Measurements from ENCODE around the gene SLC35B2.

Gene SLC35B2

DNA sequence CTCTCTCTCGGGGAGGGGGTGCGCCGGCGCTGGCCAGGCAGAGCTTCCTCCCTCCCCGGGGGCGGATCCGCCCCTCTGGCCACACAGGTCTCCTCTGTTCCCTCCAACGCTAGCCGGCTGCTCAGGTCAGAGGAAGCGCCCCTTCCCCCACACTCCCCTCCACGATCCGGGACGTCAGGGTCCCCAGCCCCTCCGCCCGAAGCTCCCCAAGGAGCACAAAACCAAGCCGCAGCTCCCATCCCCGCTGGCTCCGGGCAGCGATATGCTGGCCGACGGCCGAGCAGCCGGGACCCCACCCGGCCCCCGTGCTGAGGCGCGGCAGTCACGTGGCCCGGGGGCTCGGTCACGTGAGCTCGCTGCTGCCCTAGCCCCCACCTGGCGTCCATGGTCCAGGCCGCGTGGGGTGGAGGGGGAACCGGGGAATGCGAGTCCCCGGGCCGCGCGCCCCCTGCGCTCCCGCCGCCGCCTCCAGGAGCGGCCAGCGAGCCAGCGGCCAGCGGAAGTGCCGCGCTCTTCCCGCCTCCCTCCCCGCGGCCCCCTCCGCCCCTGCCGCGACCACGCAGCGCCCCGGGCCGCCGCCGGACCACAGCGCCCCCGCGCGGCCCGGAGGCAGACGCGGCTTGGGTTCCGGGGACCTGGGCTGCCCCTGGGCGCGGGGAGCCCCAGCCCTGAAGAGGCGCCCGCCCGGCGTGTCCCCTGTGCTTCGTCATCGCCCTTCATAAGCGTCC is at the start of gene SLC35B2 (continued):
- TF ChIP-seq, protein P1, sequence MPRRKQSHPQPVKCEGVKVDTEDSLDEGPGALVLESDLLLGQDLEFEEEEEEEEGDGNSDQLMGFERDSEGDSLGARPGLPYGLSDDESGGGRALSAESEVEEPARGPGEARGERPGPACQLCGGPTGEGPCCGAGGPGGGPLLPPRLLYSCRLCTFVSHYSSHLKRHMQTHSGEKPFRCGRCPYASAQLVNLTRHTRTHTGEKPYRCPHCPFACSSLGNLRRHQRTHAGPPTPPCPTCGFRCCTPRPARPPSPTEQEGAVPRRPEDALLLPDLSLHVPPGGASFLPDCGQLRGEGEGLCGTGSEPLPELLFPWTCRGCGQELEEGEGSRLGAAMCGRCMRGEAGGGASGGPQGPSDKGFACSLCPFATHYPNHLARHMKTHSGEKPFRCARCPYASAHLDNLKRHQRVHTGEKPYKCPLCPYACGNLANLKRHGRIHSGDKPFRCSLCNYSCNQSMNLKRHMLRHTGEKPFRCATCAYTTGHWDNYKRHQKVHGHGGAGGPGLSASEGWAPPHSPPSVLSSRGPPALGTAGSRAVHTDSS (tag by site-specific recombination; IDR thresholded peaks at IDR 0.05) = no peak
- no peak for TF ChIP-seq ZNF416 (tag by site-specific recombination; IDR thresholded peaks at IDR 0.05)
- TF ChIP-seq ZNF473 (tag by site-specific recombination; IDR thresholded peaks at IDR 0.05) = no peak
- no peak for TF ChIP-seq ZNF350 (tag by site-specific recombination; IDR thresholded peaks at IDR 0.05)
- TF ChIP-seq, protein P2, sequence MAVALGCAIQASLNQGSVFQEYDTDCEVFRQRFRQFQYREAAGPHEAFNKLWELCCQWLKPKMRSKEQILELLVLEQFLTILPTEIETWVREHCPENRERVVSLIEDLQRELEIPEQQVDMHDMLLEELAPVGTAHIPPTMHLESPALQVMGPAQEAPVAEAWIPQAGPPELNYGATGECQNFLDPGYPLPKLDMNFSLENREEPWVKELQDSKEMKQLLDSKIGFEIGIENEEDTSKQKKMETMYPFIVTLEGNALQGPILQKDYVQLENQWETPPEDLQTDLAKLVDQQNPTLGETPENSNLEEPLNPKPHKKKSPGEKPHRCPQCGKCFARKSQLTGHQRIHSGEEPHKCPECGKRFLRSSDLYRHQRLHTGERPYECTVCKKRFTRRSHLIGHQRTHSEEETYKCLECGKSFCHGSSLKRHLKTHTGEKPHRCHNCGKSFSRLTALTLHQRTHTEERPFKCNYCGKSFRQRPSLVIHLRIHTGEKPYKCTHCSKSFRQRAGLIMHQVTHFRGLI (tag by site-specific recombination; IDR thresholded peaks at IDR 0.05) = peak; percentile 41; the same call in 1 of the 2 replicates
- peak; percentile 69 for TF ChIP-seq ZNF146 (tag by site-specific recombination; IDR thresholded peaks at IDR 0.05)
- peak; percentile 76 for TF ChIP-seq YY1 (tag by site-specific recombination; IDR thresholded peaks at IDR 0.05)
- TF ChIP-seq ZNF596 (tag by site-specific recombination; IDR thresholded peaks at IDR 0.05) = no peak
- peak; percentile 92 for TF ChIP-seq ZNF501 (tag by site-specific recombination; IDR thresholded peaks at IDR 0.05)
- TF ChIP-seq RBAK (tag by site-specific recombination; IDR thresholded peaks at IDR 0.05) = no peak
- no peak for TF ChIP-seq ZNF707 (tag by site-specific recombination; IDR thresholded peaks at IDR 0.05)
- 0 out of 2 replicates have a peak, but pooled peaks have one; percentile 29 for TF ChIP-seq ZNF558 (tag by site-specific recombination; IDR thresholded peaks at IDR 0.05)
- no peak for TF ChIP-seq IKZF3 (tag by site-specific recombination; IDR thresholded peaks at IDR 0.05)
- peak; percentile 79; the same call in 1 of the 2 replicates for TF ChIP-seq KLF10 (tag by site-specific recombination; IDR thresholded peaks at IDR 0.05)
- TF ChIP-seq ZNF560 (tag by site-specific recombination; IDR thresholded peaks at IDR 0.05; ENCODE audit: borderline replicate concordance) = no peak
- TF ChIP-seq ZNF175 (tag by site-specific recombination; IDR thresholded peaks at IDR 0.05) = no peak
- peak; percentile 94 for TF ChIP-seq ZBTB7A (tag by site-specific recombination; IDR thresholded peaks at IDR 0.05; ENCODE audit: low read depth)
- TF ChIP-seq ZNF600 (tag by site-specific recombination; IDR thresholded peaks at IDR 0.05) = peak; percentile 79
- TF ChIP-seq ZNF10 (tag by site-specific recombination; IDR thresholded peaks at IDR 0.05) = no peak
- TF ChIP-seq ZNF677 (tag by site-specific recombination; IDR thresholded peaks at IDR 0.05) = peak; percentile 38; the same call in 1 of the 2 replicates
- no peak for TF ChIP-seq ZNF239 (tag by site-specific recombination; IDR thresholded peaks at IDR 0.05)
- TF ChIP-seq KLF16 (tag by site-specific recombination; IDR thresholded peaks at IDR 0.05) = peak; percentile 97
- TF ChIP-seq, protein P3, sequence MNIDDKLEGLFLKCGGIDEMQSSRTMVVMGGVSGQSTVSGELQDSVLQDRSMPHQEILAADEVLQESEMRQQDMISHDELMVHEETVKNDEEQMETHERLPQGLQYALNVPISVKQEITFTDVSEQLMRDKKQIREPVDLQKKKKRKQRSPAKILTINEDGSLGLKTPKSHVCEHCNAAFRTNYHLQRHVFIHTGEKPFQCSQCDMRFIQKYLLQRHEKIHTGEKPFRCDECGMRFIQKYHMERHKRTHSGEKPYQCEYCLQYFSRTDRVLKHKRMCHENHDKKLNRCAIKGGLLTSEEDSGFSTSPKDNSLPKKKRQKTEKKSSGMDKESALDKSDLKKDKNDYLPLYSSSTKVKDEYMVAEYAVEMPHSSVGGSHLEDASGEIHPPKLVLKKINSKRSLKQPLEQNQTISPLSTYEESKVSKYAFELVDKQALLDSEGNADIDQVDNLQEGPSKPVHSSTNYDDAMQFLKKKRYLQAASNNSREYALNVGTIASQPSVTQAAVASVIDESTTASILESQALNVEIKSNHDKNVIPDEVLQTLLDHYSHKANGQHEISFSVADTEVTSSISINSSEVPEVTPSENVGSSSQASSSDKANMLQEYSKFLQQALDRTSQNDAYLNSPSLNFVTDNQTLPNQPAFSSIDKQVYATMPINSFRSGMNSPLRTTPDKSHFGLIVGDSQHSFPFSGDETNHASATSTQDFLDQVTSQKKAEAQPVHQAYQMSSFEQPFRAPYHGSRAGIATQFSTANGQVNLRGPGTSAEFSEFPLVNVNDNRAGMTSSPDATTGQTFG (tag by site-specific recombination; IDR thresholded peaks at IDR 0.05; ENCODE audit: borderline replicate concordance) = no peak
- no peak; the same call in 1 of the 2 replicates for TF ChIP-seq ZNF777 (tag by site-specific recombination; IDR thresholded peaks at IDR 0.05; ENCODE audit: borderline replicate concordance)
- TF ChIP-seq ZNF2 (tag by site-specific recombination; IDR thresholded peaks at IDR 0.05) = peak; percentile 26; the same call in 1 of the 2 replicates
- TF ChIP-seq KLF8 (tag by site-specific recombination; IDR thresholded peaks at IDR 0.05) = peak; percentile 97
- peak; percentile 43; the same call in 1 of the 2 replicates for TF ChIP-seq GLI4 (tag by site-specific recombination; IDR thresholded peaks at IDR 0.05)
- no peak for TF ChIP-seq ZNF544 (tag by site-specific recombination; IDR thresholded peaks at IDR 0.05)
- TF ChIP-seq ZNF791 (tag by site-specific recombination; IDR thresholded peaks at IDR 0.05) = no peak
- TF ChIP-seq ZSCAN30 (tag by site-specific recombination; IDR thresholded peaks at IDR 0.05) = peak; percentile 94
- peak; percentile 71; the same call in 1 of the 2 replicates for TF ChIP-seq ZNF394 (tag by site-specific recombination; IDR thresholded peaks at IDR 0.05; ENCODE audit: borderline replicate concordance)
- no peak for TF ChIP-seq ZNF830 (tag by site-specific recombination; IDR thresholded peaks at IDR 0.05; ENCODE audit: low read depth)
- TF ChIP-seq, protein P4, sequence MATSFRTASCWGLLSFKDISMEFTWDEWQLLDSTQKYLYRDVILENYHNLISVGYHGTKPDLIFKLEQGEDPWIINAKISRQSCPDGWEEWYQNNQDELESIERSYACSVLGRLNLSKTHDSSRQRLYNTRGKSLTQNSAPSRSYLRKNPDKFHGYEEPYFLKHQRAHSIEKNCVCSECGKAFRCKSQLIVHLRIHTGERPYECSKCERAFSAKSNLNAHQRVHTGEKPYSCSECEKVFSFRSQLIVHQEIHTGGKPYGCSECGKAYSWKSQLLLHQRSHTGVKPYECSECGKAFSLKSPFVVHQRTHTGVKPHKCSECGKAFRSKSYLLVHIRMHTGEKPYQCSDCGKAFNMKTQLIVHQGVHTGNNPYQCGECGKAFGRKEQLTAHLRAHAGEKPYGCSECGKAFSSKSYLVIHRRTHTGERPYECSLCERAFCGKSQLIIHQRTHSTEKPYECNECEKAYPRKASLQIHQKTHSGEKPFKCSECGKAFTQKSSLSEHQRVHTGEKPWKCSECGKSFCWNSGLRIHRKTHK (tag by site-specific recombination; IDR thresholded peaks at IDR 0.05) = no peak
- TF ChIP-seq ZBTB8A (tag by site-specific recombination; IDR thresholded peaks at IDR 0.05) = peak; percentile 92
- no peak for TF ChIP-seq ZNF571 (tag by site-specific recombination; IDR thresholded peaks at IDR 0.05)
- TF ChIP-seq ZSCAN23 (tag by site-specific recombination; IDR thresholded peaks at IDR 0.05) = peak; percentile 51; the same call in 1 of the 2 replicates

Data from HEK293 (cell line).